Endothelial cell of umbilical vein (primary cell): ENCODE results near the gene HDLBP. TPM values are rescaled to one million over a fixed set of nuclear protein-coding genes. Genes with fewer than 3 reads are reported as not detected.

Experiments
- BruUV-seq: library from RNA; stranded (reverse); fragments of 400-500 nt; replicated peaks from 2 replicates; lab custom pipeline; 2021; lab: Mats Ljungman, UMichigan
- CTCF ChIA-PET: fragments of 300-600, 350-600 bp; sonication (Branson Sonifier 250); formaldehyde crosslinking; loops from one replicate; lab custom pipeline; 2021; ENCODE audit warnings: antibody characterized with exemption, inconsistent platforms; lab: Charles Lee
- POLR2A ChIA-PET: fragments of 300-600, 350-600 bp; sonication (Branson Sonifier 250); formaldehyde crosslinking; loops from one replicate; lab custom pipeline; 2021; ENCODE audit warnings: antibody characterized with exemption, inconsistent platforms; lab: Charles Lee
- DNase-seq: peaks from one replicate; pipeline ENCODE4 v3.0.0-alpha.2; 2011; ENCODE audit warnings: low read depth, low spot score
- FAIRE-seq: peaks from 2 replicates; lab custom pipeline; 2011; peaks lifted over from hg19 to GRCh38; lab: Jason Lieb, UNC
- H2AFZ ChIP-seq: 2 replicates; pipeline ENCODE4 v1.6.0; 2012; ENCODE audit warnings: low read depth, low read length, control low read depth, inconsistent platforms
- H3K27ac ChIP-seq: 2 replicates; pipeline ENCODE4 v1.5.1; 2011; ENCODE audit warnings: low read depth, mild to moderate bottlenecking, control low read depth, low read length, moderate library complexity; ENCODE audit not compliant: insufficient read depth
- H3K27me3 ChIP-seq, 2 experiments: 2 replicates each; pipeline versions ENCODE4 v1.6.0 to v1.6.1; 2011; ENCODE audit warnings: low read length in 2 of 2, mixed read lengths in 1 of 2; ENCODE audit not compliant: control insufficient read depth in 2 of 2, insufficient read depth in 2 of 2
- H3K36me3 ChIP-seq, 2 experiments: 2 replicates in 1 of 2; 3 replicates in 1 of 2; pipeline ENCODE4 v1.5.1; 2011; ENCODE audit warnings: low read length in 2 of 2, mild to moderate bottlenecking in 1 of 2, moderate library complexity in 1 of 2; ENCODE audit not compliant: control insufficient read depth in 2 of 2, insufficient read depth in 2 of 2; ENCODE audit errors: extremely low read depth in 1 of 2
- H3K4me1 ChIP-seq: 3 replicates; pipeline ENCODE4 v1.5.1; 2011; ENCODE audit warnings: mild to moderate bottlenecking, low read length; ENCODE audit not compliant: control insufficient read depth, insufficient read depth; ENCODE audit errors: extremely low read depth
- H3K4me2 ChIP-seq: 2 replicates; pipeline ENCODE4 v1.6.1; 2011; ENCODE audit warnings: low read length, control low read depth, mixed read lengths; ENCODE audit not compliant: insufficient read depth
- H3K4me3 ChIP-seq, 3 experiments: fragments of 200-600 bp in 1 of 3; sonication (generic), shearing (Covaris generic) in 1 of 3; replicated peaks in 1 of 3; 2 replicates each; pipeline ENCODE4 v1.5.1; 2011 to 2016; ENCODE audit warnings: control low read depth in 3 of 3, low read length in 3 of 3, mild to moderate bottlenecking in 2 of 3, inconsistent platforms in 1 of 3, low read depth in 1 of 3, moderate library complexity in 1 of 3; ENCODE audit not compliant: insufficient read depth in 1 of 3
- H3K79me2 ChIP-seq: 2 replicates; pipeline ENCODE4 v1.6.0; 2012; ENCODE audit warnings: low read length, inconsistent platforms; ENCODE audit not compliant: control insufficient read depth, insufficient read depth
- H3K9ac ChIP-seq: replicated peaks from 2 replicates; pipeline ENCODE3; 2011; ENCODE audit warnings: low read length, control low read depth; ENCODE audit not compliant: insufficient read depth; ENCODE audit errors: extremely low read depth
- H3K9me1 ChIP-seq: replicated peaks from 3 replicates; pipeline ENCODE4 v1.6.0; 2011; ENCODE audit warnings: mild to moderate bottlenecking, low read length; ENCODE audit not compliant: control insufficient read depth, insufficient read depth; ENCODE audit errors: extremely low read depth
- H3K9me3 ChIP-seq: replicated peaks from 2 replicates; pipeline ENCODE4 v1.5.1; 2012; ENCODE audit warnings: low read length, inconsistent platforms; ENCODE audit not compliant: control insufficient read depth, insufficient read depth
- H4K20me1 ChIP-seq: replicated peaks from 2 replicates; pipeline ENCODE3; 2011; ENCODE audit warnings: mild to moderate bottlenecking, low read length; ENCODE audit not compliant: control insufficient read depth, insufficient read depth; ENCODE audit errors: extremely low read depth
- EZH2 ChIP-seq: IDR thresholded peaks from 2 replicates; pipeline ENCODE4 v1.6.1; 2012; ENCODE audit warnings: borderline replicate concordance, low read depth, mild to moderate bottlenecking, moderate library complexity, low read length, inconsistent platforms; ENCODE audit not compliant: severe bottlenecking
- FOS ChIP-seq: IDR thresholded peaks from 2 replicates; pipeline ENCODE4 v1.6.1; 2011; ENCODE audit warnings: mild to moderate bottlenecking, low read length, moderate library complexity, borderline replicate concordance; ENCODE audit not compliant: insufficient read depth
- GATA2 ChIP-seq: IDR thresholded peaks from 2 replicates; pipeline ENCODE4 v1.7.0; 2011; ENCODE audit warnings: low read depth, mild to moderate bottlenecking, moderate library complexity, mixed read lengths, low read length; ENCODE audit not compliant: insufficient read length, insufficient read depth
- JUN ChIP-seq: IDR thresholded peaks from 2 replicates; pipeline ENCODE4 v1.6.1; 2011; ENCODE audit warnings: borderline replicate concordance, low read depth; ENCODE audit not compliant: insufficient read length, insufficient read depth
- MYC ChIP-seq: IDR thresholded peaks from one replicate; pipeline ENCODE4 v1.6.1; 2011; ENCODE audit warnings: mild to moderate bottlenecking, low read depth, low read length
- POLR2A ChIP-seq: IDR thresholded peaks from 2 replicates; pipeline ENCODE4 v1.6.1; 2012; ENCODE audit warnings: low read depth, mild to moderate bottlenecking, control low read depth, low read length
- POLR2AphosphoS5 ChIP-seq: IDR thresholded peaks from 2 replicates; pipeline ENCODE4 v1.6.1; 2012; ENCODE audit warnings: low read depth, mild to moderate bottlenecking, control low read depth, low read length, moderate library complexity; ENCODE audit not compliant: insufficient read depth
- dilution Hi-C: fragments of 300-500 bp; cut with MboI; formaldehyde crosslinking; loops from one replicate; pipeline ENCODE4 v1.15.0; 2019; ENCODE audit warnings: low sequenced_read_pairs; ENCODE audit not compliant: extremely low pct_ligation_motif_present
- intact Hi-C: fragments of 100-400 bp; cut with micrococcal nuclease; formaldehyde crosslinking; loops from one replicate; pipeline ENCODE4 v1.10.0; 2022
- polyA plus RNA-seq, 4 experiments: library from polyadenylated mRNA; depleted of rRNA in 3 of 4; stranded (reverse) in 3 of 4; unstranded in 1 of 4; fragments of >200 nt; gene quantifications; 2 replicates each; pipeline versions ENCODE4 v1.2.1 to v1.2.3, GENCODE V29; 2011 to 2012; ENCODE audit warnings: missing spikeins in 1 of 4
- total RNA-seq: library from RNA; stranded (reverse); gene quantifications from 2 replicates; pipeline ENCODE4 v1.2.3, GENCODE V29; 2021
- TF ChIP-seq, protein P1 (sequence below): IDR thresholded peaks from 2 replicates; pipeline ENCODE4 v1.6.1; 2011; ENCODE audit not compliant: insufficient read depth, insufficient read length
- TF ChIP-seq, protein P2 (sequence below), 2 donors: IDR thresholded peaks; 1 replicate in 1 of 2; 2 replicates in 1 of 2; pipeline ENCODE4 v1.5.1; 2011; ENCODE audit warnings: low read length in 2 of 2, mild to moderate bottlenecking in 2 of 2, moderate library complexity in 2 of 2, control low read depth in 1 of 2, inconsistent platforms in 1 of 2, low read depth in 1 of 2; ENCODE audit not compliant: insufficient read depth in 1 of 2; ENCODE audit errors: extremely low read depth in 1 of 2

The HDLBP gene
- total and polyA plus RNA-seq, 2 donors (not counting 3 experiments of a cell fraction or from before 2014, with no cell fraction given): 379 to 569 TPM

DNA sequence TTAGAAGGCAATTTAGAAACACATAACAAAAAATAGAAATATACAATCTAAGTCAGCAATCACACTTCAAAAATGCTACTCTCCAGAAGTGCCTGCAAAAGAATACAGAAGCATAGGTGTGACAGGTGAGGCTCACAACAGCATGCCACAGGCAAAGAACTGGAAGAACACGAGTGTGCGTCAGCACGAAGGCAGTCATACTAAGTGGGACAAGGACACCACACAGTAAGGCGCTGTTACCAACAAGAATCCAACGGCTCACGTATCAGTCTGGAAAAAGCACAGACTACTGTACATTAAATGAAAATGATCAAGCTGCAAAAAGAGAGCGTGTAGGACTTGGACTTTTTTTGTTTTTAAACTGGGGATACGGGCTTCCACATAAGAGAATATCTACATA, 18.7 kb downstream of the HDLBP start:
- H4K20me1 ChIP-seq: peaks cover 2% of the 10 kb centered on the region
- intact Hi-C loops: no loop called here
- ChIA-PET CTCF (interaction anchor here (0.6 kb wide), 1 partner anchor 9 kb away, joined by 3 read pairs; no protein-coding TSS in a partner anchor), POLR2A (no interaction called here)
- dilution Hi-C loops: no loop called here
- no peaks in the 10 kb centered on the region for H3K4me1 ChIP-seq
- FAIRE-seq: no peak
- no peak overlapping the region for H3K4me3 ChIP-seq
- H3K9ac ChIP-seq: no peak overlapping the region
- H3K36me3 ChIP-seq: no peaks in the 10 kb centered on the region
- DNase-seq: no peak
- peaks cover 89% of the 10 kb centered on the region for H3K79me2 ChIP-seq
- BruUV-seq: no TSS peak
- H3K9me1 ChIP-seq: no peaks in the 10 kb centered on the region
- no peak overlapping the region for H2AFZ ChIP-seq
- H3K27ac ChIP-seq: no peak overlapping the region
- H3K9me3 ChIP-seq: no peaks in the 10 kb centered on the region
- TF ChIP-seq GATA2 (no peak), JUN (no peak), POLR2A (no peak), EZH2 (no peak), POLR2AphosphoS5 (no peak), FOS (no peak), MYC (no peak)
- TF ChIP-seq, protein P1, sequence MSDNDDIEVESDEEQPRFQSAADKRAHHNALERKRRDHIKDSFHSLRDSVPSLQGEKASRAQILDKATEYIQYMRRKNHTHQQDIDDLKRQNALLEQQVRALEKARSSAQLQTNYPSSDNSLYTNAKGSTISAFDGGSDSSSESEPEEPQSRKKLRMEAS: no peak
- TF ChIP-seq, protein P2, sequence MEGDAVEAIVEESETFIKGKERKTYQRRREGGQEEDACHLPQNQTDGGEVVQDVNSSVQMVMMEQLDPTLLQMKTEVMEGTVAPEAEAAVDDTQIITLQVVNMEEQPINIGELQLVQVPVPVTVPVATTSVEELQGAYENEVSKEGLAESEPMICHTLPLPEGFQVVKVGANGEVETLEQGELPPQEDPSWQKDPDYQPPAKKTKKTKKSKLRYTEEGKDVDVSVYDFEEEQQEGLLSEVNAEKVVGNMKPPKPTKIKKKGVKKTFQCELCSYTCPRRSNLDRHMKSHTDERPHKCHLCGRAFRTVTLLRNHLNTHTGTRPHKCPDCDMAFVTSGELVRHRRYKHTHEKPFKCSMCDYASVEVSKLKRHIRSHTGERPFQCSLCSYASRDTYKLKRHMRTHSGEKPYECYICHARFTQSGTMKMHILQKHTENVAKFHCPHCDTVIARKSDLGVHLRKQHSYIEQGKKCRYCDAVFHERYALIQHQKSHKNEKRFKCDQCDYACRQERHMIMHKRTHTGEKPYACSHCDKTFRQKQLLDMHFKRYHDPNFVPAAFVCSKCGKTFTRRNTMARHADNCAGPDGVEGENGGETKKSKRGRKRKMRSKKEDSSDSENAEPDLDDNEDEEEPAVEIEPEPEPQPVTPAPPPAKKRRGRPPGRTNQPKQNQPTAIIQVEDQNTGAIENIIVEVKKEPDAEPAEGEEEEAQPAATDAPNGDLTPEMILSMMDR (IDR thresholded peaks at IDR 0.05; ENCODE audit: extremely low read depth in 1 of 2, insufficient read depth in 1 of 2, low read depth in 1 of 2, low read length in 2 of 2): no peak
- H3K27me3 ChIP-seq: no peaks in the 10 kb centered on the region
- H3K4me2 ChIP-seq: no peak overlapping the region
